GM23338 (cell line): Measurements from ENCODE around the gene NIFK. TPM values are rescaled to one million over a fixed set of nuclear protein-coding genes. Genes with fewer than 3 reads are reported as not detected.

Experiments
- ATAC-seq: fragments of 200-7000 bp; cut with Tn5 transposase; 3 replicates; pipeline ENCODE4 v1.9.1; 2020
- DNase-seq: peaks from one replicate; pipeline ENCODE4 v3.0.0-alpha.2; 2015; ENCODE audit warnings: low spot score
- H2AFZ ChIP-seq: fragments of 200-600 bp; sonication (generic); 2 replicates; pipeline ENCODE4 v1.8.0; 2016; ENCODE audit warnings: antibody characterized with exemption, mild to moderate bottlenecking, moderate library complexity
- H3F3A ChIP-seq: fragments of 200-600 bp; sonication (generic); replicated peaks from 2 replicates; pipeline ENCODE4 v1.8.0; 2017; ENCODE audit warnings: antibody characterized with exemption, mixed run types, low read depth
- H3K27ac ChIP-seq: fragments of 200-600 bp; sonication (generic); 2 replicates; pipeline ENCODE4 v1.6.1; 2016; ENCODE audit warnings: low read depth
- H3K27me3 ChIP-seq: fragments of 200-600 bp; sonication (generic); 2 replicates; pipeline ENCODE4 v1.8.0; 2016; ENCODE audit warnings: mild to moderate bottlenecking, mixed run types, moderate library complexity; ENCODE audit not compliant: insufficient read depth
- H3K36me3 ChIP-seq: fragments of 200-600 bp; sonication (generic); 2 replicates; pipeline ENCODE4 v1.8.0; 2016; ENCODE audit warnings: mild to moderate bottlenecking; ENCODE audit not compliant: insufficient read depth
- H3K4me1 ChIP-seq: fragments of 200-600 bp; sonication (generic); 2 replicates; pipeline ENCODE4 v1.8.0; 2016; ENCODE audit warnings: mild to moderate bottlenecking, moderate library complexity; ENCODE audit not compliant: insufficient read depth
- H3K4me2 ChIP-seq: fragments of 200-600 bp; sonication (generic); 2 replicates; pipeline ENCODE4 v1.7.1; 2017; ENCODE audit warnings: mixed run types
- H3K4me3 ChIP-seq: fragments of 200-600 bp; sonication (generic); 2 replicates; pipeline ENCODE4 v1.6.1; 2016; ENCODE audit warnings: mixed run types
- H3K79me2 ChIP-seq: fragments of 200-600 bp; sonication (generic); replicated peaks from 2 replicates; pipeline ENCODE4 v1.8.0; 2017; ENCODE audit warnings: mild to moderate bottlenecking; ENCODE audit not compliant: insufficient read depth
- H3K9me2 ChIP-seq: fragments of 200-600 bp; sonication (generic); 2 replicates; pipeline ENCODE4 v1.8.0; 2017; ENCODE audit not compliant: insufficient read depth
- H4K20me1 ChIP-seq: fragments of 200-600 bp; sonication (generic); replicated peaks from 2 replicates; pipeline ENCODE4 v1.8.0; 2017; ENCODE audit warnings: mild to moderate bottlenecking; ENCODE audit not compliant: insufficient read depth
- H3K27ac Mint-ChIP-seq: 2 replicates; pipeline ENCODE4 v1.8.0; 2020; ENCODE audit warnings: inconsistent platforms, mild to moderate bottlenecking, moderate library complexity, mixed read lengths
- H3K27me3 Mint-ChIP-seq: 3 replicates; pipeline ENCODE4 v1.8.0; 2022; ENCODE audit warnings: low read depth, mild to moderate bottlenecking, moderate library complexity, mixed read lengths, inconsistent platforms; ENCODE audit not compliant: insufficient read depth, poor library complexity
- H3K36me3 Mint-ChIP-seq: 3 replicates; pipeline ENCODE4 v1.8.0; 2021; ENCODE audit warnings: low read depth, mild to moderate bottlenecking, inconsistent platforms, moderate library complexity, mixed read lengths
- H3K4me1 Mint-ChIP-seq: 3 replicates; pipeline ENCODE4 v1.8.0; 2020; ENCODE audit warnings: mild to moderate bottlenecking, inconsistent platforms, mixed read lengths
- H3K4me3 Mint-ChIP-seq: 3 replicates; pipeline ENCODE4 v1.8.0; 2021; ENCODE audit warnings: moderate library complexity, mild to moderate bottlenecking, inconsistent platforms, mixed read lengths
- H3K9me3 Mint-ChIP-seq: 3 replicates; pipeline ENCODE4 v1.8.0; 2020; ENCODE audit warnings: moderate library complexity, mild to moderate bottlenecking, inconsistent platforms, mixed read lengths
- CTCF ChIP-seq, 2 experiments: fragments of 200-600 bp in 1 of 2; sonication (generic) in 1 of 2; conservative IDR thresholded peaks; 2 replicates each; pipeline versions ENCODE4 v1.5.1 to v1.6.1; 2016 to 2017; ENCODE audit warnings: antibody characterized with exemption in 2 of 2, low read depth in 2 of 2, mild to moderate bottlenecking in 2 of 2, moderate library complexity in 1 of 2
- ETS1 ChIP-seq: IDR thresholded peaks from 2 replicates; pipeline ENCODE4 v1.6.1; 2016; ENCODE audit warnings: antibody characterized with exemption
- EZH2phosphoT487 ChIP-seq: fragments of 200-600 bp; sonication (generic); IDR thresholded peaks from one replicate; pipeline ENCODE4 v1.8.1; 2018; ENCODE audit warnings: antibody characterized with exemption; ENCODE audit not compliant: unreplicated experiment
- JUNB ChIP-seq: IDR thresholded peaks from one replicate; pipeline ENCODE4 v1.6.1; 2016; ENCODE audit warnings: antibody characterized with exemption; ENCODE audit not compliant: unreplicated experiment
- NANOG ChIP-seq: IDR thresholded peaks from 2 replicates; pipeline ENCODE4 v1.6.1; 2016; ENCODE audit warnings: antibody characterized with exemption, borderline replicate concordance
- POLR2AphosphoS5 ChIP-seq: IDR thresholded peaks from 2 replicates; pipeline ENCODE4 v1.6.1; 2016; ENCODE audit warnings: antibody characterized with exemption, low read depth
- STAT1 ChIP-seq: IDR thresholded peaks from one replicate; pipeline ENCODE4 v1.6.1; 2016; ENCODE audit warnings: antibody characterized with exemption; ENCODE audit not compliant: unreplicated experiment
- ZNF114 ChIP-seq: fragments of 250-450 bp; sonication (Bioruptor Pico); IDR thresholded peaks from 2 replicates; pipeline ENCODE4 v1.5.0; 2020; ENCODE audit warnings: mild to moderate bottlenecking, moderate library complexity
- ZNF331 ChIP-seq: fragments of 250-450 bp; sonication (Bioruptor Pico); IDR thresholded peaks from 2 replicates; pipeline ENCODE4 v1.5.0; 2020; ENCODE audit warnings: low read depth, mild to moderate bottlenecking, moderate library complexity
- ZNF462 ChIP-seq: fragments of 250-450 bp; sonication (Bioruptor Pico); IDR thresholded peaks from 2 replicates; pipeline ENCODE4 v1.5.0; 2020; ENCODE audit warnings: mild to moderate bottlenecking, moderate library complexity
- polyA plus RNA-seq: library from polyadenylated mRNA; unstranded; fragments of >200 nt; fragmentation: Nextera tagmentation; extraction: Ambion mirVana; gene quantifications from 2 replicates; pipeline ENCODE4 v1.2.1, GENCODE V29; 2016
- total RNA-seq: library from RNA; depleted of rRNA; stranded (reverse); fragments of >200 nt; shearing (Covaris generic); gene quantifications from 2 replicates; pipeline ENCODE4 v1.2.3, GENCODE V29; 2014
- TF ChIP-seq, protein P1 (sequence below): IDR thresholded peaks from one replicate; pipeline ENCODE4 v1.6.1; 2018; ENCODE audit warnings: antibody characterized with exemption; ENCODE audit not compliant: unreplicated experiment

NIFK gene
- total and polyA plus RNA-seq, 2 experiments from 2014 or later = 106 to 289 TPM

DNA sequence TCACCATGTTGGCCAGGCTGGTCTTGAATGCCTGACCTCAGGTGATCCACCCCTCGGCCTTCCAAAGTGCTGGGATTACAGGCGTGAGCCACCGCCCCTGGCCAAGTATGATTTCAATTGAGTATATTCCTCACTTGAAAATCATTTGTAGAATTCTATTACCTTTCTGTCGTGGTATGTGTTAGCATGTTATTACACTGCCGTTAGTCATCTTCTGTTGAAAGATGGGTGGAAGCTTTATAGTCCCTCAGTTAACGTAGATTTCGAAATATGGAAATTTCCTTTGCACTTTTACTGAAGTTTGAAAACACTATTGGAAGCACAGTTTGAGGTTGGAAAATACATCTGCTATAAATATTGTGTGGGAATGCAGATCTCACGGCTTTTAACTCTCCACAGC is 14.7 kb downstream of the NIFK start (continued):
- TF ChIP-seq, protein P1, sequence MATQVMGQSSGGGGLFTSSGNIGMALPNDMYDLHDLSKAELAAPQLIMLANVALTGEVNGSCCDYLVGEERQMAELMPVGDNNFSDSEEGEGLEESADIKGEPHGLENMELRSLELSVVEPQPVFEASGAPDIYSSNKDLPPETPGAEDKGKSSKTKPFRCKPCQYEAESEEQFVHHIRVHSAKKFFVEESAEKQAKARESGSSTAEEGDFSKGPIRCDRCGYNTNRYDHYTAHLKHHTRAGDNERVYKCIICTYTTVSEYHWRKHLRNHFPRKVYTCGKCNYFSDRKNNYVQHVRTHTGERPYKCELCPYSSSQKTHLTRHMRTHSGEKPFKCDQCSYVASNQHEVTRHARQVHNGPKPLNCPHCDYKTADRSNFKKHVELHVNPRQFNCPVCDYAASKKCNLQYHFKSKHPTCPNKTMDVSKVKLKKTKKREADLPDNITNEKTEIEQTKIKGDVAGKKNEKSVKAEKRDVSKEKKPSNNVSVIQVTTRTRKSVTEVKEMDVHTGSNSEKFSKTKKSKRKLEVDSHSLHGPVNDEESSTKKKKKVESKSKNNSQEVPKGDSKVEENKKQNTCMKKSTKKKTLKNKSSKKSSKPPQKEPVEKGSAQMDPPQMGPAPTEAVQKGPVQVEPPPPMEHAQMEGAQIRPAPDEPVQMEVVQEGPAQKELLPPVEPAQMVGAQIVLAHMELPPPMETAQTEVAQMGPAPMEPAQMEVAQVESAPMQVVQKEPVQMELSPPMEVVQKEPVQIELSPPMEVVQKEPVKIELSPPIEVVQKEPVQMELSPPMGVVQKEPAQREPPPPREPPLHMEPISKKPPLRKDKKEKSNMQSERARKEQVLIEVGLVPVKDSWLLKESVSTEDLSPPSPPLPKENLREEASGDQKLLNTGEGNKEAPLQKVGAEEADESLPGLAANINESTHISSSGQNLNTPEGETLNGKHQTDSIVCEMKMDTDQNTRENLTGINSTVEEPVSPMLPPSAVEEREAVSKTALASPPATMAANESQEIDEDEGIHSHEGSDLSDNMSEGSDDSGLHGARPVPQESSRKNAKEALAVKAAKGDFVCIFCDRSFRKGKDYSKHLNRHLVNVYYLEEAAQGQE = no peak
- no peak for TF ChIP-seq NANOG
- TF ChIP-seq ZNF114 (CRISPR knock-in tag) = no peak
- TF ChIP-seq CTCF (conservative IDR thresholded peaks at IDR 0.05; ENCODE audit: low read depth in 2 of 2) = no peak
- TF ChIP-seq EZH2phosphoT487 = no peak
- no peak for TF ChIP-seq ETS1
- TF ChIP-seq JUNB = no peak
- TF ChIP-seq POLR2AphosphoS5 = no peak
- no peak for TF ChIP-seq ZNF331 (CRISPR knock-in tag)

DNA sequence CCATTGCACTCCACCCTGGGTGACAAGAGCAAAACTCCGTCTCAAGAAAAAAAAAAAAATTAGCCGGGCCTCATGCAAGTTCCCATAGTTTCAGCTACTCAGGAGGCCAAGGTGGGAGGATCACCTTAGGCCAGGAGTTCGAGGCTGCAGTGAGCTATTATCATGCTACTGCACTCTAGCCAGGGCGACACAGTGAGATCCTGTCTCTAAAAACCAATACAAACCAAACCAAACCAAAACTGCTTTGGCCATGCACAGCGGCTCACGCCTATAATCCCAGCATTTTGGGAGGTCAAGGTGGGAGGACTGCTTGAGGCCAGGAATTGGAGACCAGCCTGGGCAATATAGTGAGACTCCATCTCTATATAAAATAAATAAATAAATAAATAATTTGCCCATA is 19.1 kb downstream of the NIFK start:
- H4K20me1 ChIP-seq = no peaks in the 10 kb centered on the region
- no peaks in the 10 kb centered on the region for H3K4me1 Mint-ChIP-seq
- no peak overlapping the region for H3K4me3 Mint-ChIP-seq
- H3K27me3 Mint-ChIP-seq = peaks cover 2% of the 10 kb centered on the region
- H3K9me3 Mint-ChIP-seq = no peaks in the 10 kb centered on the region
- ATAC-seq (no peak), DNase-seq (no peak)
- H3K36me3 Mint-ChIP-seq = no peaks in the 10 kb centered on the region; the same call in 2 of the 3 replicates
- H3K4me3 ChIP-seq = no peak overlapping the region
- H3K79me2 ChIP-seq = no peaks in the 10 kb centered on the region
- no peaks in the 10 kb centered on the region; the same call in 1 of the 2 replicates for H3K4me1 ChIP-seq
- H3K27ac ChIP-seq = no peak overlapping the region
- no peaks in the 10 kb centered on the region for H3K27me3 ChIP-seq
- no peak overlapping the region for H3K4me2 ChIP-seq
- H3F3A ChIP-seq = no peaks in the 10 kb centered on the region
- no peak overlapping the region for H3K27ac Mint-ChIP-seq
- H3K36me3 ChIP-seq = no peaks in the 10 kb centered on the region
- no peak overlapping the region for H2AFZ ChIP-seq
- no peaks in the 10 kb centered on the region for H3K9me2 ChIP-seq
- TF ChIP-seq POLR2AphosphoS5 (no peak), ETS1 (no peak), NANOG (no peak), ZNF462 (CRISPR knock-in tag) (no peak), EZH2phosphoT487 (no peak), ZNF331 (CRISPR knock-in tag) (no peak), STAT1 (no peak)
